GM21786 (cell line): Measurements from ENCODE around the gene ENHO.

Experiments
- ATAC-seq: cut with Tn5 transposase; IDR thresholded peaks from one replicate; pipeline ENCODE4 v1.9.1; 2021; ENCODE audit not compliant: unreplicated experiment

ENHO gene

DNA sequence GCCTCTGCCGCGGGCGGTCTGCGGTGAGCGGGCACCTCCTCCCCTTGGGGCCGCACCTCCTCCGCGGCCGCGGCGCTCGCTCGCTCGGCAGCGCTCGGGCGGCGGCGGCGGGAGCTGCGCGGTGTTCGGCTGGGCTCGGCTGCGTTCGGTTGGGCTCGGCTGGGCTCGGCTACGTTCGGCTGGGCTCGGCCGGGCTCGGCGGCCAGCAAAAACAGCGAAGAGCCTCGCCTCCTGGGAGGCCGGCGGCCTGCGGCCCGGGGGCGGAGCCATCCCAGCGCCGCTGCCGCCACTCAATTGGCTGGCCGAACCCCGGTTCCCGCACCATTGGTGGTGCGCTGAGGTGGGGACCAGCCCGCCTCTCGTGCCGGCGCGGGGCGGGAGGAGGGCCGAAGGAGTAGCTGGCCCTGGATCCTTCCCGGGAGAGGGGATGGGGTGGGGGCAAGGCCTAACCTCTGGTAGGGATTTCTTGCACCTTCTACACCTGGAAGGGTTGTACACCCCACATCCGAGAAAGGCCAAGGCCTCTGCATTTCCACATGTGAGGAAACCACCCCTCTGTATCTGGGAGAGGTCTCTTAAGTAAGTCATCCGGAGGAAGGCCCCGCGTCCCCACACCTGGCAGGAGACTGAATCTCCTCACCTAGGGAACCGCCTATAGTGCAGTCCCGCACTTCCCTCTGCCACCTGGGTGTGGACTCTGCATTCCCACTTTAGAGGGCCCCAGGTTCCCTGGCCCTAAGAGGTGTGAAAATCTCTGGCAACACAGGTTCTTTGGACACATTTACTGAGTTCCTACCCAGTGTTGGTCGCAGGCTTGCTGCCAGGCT lies at the start of gene ENHO:
TSS of gene ENHO (minus strand) at position 20 of the 827 bp plus-strand sequence. CDS start 1,295 bp downstream, outside the sequence.
- ATAC-seq = peak; percentile 85

GRCh38 chr9:34572092-34572491 lies 49.3 kb upstream of the ENHO start:
- no peak for ATAC-seq

DNA sequence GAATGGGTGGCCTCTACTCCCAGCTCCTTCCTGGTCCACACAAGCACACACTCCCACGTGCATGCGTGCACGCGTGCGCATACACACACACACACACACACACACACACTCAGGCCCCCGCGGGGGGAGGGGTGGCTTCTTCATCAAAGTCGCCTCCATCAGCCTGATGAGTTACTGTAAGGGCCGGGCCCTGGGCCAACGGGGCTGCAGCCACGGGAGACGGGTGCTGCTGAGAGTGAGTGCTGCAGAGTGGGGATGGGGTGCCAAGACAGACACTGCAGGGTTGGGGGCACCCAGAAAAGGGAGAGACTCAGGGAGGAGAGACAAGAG lies 48.7 kb upstream of the ENHO start:
- ATAC-seq = no peak

- ATAC-seq = no peak
Measured at GRCh38 chr9:34570809-34571480, 48.2 kb upstream of the ENHO start.

GRCh38 chr9:34570376-34570775 lies 47.6 kb upstream of the ENHO start:
- ATAC-seq = no peak

GRCh38 chr9:34568774-34569173 lies 46.0 kb upstream of the ENHO start:
- ATAC-seq = no peak

- ATAC-seq = no peak
Measured at GRCh38 chr9:34568133-34568532, 45.3 kb upstream of the ENHO start.

DNA sequence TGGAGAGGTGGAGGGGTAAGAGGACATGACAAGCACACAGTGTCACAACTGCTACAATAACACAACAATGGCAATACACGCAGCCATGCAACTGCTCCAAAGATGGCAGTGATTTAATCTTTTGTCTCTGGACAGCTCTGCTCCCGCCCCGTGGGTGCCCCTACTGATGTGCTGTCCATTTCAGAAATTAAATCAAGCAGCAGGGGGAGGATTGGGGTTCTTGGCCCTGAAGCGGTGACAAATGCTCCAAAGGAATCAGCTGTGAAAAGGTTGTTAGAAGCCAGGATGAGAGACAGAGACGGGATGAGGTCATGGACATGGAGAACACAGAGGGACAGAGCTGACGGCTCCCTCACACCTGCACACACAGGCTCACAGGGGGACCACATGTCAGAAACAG lies 44.2 kb upstream of the ENHO start:
- ATAC-seq = no peak

DNA sequence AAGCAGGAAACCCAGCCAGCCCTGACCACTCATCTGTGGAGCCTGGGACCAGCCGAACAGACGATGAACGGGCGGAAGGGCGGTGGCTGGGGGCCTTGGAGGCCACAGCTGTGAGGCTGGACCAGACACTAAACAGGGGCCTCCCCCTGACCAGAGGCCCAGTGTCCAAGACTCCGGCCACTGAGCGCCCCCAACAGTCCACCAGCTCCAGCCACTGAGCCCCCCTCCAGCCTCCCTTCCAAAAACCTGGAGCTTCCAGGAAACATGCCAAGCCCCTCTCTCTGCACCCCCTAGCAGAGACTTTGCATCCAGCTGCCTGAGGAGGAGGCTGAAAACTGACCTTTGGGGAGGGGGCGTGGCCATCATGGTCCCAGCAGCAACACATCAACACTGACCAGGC lies 43.5 kb upstream of the ENHO start:
- ATAC-seq = no peak

- ATAC-seq = no peak
Measured at GRCh38 chr9:34565856-34566255, 43.1 kb upstream of the ENHO start.

DNA sequence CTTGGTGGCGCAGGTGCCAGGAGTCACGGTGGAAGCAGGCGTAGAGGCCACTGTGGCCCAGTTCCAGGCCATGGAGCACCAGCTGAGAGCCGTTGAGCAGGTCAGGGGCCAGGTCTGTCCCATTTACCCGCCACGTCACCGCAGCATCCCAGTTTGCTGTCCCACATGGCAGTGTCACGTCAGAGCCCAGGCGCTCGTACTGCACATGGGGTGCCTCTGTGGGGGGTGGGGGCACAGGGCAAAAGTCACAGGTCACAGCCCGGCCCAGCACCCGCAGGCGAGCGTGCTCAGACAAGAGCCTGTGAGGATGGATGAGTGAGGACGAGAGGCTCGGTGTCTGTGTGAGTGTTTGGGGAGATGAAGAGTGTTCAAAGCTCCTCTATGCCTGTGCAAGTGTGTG lies 41.8 kb upstream of the ENHO start:
- ATAC-seq = no peak

GRCh38 chr9:34563262-34563661 lies 40.5 kb upstream of the ENHO start:
- ATAC-seq = no peak

GRCh38 chr9:34562135-34562745 lies 39.5 kb upstream of the ENHO start:
- ATAC-seq = no peak

- ATAC-seq = no peak
Measured at GRCh38 chr9:34560599-34561214, 37.9 kb upstream of the ENHO start.

GRCh38 chr9:34559624-34560455 lies 37.0 kb upstream of the ENHO start:
- no peak for ATAC-seq

DNA sequence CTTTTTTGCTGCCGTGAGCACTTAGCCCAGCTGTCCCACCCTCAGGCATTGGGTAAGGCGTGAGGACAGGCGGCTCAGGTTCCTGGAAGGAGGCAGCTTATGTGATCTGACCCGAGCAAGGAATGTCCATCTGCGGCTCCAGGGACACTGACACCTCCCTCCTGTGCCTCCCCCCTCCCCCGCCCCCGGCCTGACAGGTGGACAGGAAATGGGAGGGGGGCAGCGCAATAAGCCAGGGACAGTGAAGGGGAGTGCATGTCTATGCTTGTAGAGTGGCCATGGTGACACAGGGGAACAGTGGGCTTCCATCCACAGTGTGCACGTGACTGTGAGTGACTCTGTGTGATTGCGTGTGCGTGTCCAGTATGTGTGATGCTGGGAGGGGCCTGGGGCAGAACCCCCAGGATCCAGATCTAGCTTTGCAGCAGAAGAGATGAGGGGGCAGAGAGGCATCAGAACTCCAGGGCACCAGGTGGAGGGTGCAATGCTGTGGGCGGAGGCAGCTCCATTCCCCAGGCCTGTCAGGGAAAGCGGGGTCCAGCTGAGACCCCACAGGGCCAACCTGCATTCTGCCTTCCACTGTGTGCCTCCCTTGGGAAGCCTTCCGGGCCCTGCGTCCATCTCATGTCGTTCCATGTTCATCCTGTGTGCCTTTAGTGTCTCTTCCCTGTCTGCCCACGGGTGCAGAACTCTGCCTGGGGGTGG lies 36.3 kb upstream of the ENHO start:
- ATAC-seq = no peak

DNA sequence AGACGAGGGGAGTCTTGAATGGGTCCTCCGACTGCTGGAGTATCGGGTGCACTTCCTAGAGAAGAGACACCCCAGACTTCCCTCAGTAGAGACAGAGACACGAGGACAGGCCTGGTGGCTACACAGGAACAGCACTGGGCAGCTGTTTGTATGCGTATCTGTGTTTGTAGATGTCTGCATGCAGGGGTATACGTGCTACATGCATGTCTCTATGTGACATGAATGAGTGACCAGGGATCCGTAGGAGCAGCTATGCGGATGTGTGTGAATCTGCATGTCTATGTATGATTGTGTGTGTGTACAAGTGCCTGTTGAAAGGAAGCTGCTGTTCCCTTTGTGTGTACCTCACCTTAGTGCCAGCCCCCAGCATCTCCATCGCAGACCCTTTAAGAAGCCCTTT lies 35.6 kb upstream of the ENHO start:
- ATAC-seq = no peak

DNA sequence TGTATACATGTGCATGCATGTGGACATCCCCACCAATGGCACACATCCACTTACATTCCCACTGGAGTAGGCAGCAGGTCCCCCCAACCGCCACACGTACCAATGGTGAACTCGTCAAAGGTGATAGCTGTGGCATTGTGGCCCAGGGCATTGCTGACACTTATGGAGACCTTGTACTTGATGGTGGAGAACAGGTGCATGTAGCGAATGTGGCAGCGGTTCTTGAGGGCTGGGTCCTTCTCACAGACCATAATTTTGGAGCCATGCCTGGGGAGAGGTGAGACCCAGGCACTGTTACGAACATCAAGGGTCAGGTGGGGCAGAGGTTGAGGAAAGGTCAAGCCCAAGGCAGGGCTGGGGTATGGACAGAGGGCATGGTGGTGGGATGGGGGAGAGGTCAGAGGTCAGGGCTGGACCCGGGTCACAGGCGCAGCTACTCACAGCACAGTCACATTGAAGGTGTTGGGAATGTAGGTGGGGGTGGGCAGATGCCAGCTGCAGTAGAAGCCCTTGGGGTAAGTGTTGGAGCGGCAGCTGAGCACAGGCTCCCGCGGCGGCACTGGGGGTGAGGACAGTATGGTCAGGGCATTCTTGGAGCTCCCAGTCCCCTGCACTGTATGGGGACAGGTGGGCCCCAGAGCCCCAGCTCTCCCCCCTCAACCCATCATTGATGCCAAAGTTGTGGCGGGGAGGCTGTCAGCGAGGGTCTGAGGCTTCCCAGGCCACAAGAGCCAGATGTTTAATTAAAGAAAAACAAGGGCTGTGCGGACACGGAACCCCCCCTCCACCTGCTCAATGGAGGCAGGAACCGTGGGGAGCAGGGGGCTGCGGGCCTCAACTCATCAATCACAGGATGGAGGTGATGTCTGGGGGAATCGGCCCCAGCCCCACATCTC lies 34.9 kb upstream of the ENHO start:
- no peak for ATAC-seq

DNA sequence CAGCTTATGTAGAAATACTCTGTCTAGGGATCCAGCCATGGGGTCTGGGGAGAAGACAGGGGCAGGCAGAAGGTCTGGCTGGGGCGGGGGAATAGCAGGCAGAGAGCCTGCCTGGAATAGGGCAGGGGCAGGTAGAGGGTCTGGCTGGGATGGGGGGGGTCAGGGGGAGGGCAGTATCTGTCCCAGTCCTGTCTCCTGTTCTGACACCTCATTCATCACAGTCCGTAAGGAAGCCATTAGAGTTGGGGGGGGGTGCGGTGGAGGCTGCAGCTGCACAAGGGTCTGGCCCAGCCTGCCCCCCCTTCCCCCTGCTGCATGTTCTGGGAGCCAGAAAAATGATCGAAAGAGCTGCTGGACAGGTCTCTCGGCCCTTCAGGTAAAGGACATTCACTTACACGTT lies 34.2 kb upstream of the ENHO start:
- no peak for ATAC-seq
